ENCODE measurements around the gene SLC25A6.
"Not testable (repeated sequence)": the region's sequence is repeated elsewhere in the genome, so short reads cannot be mapped to it uniquely, and the experiment has no call there.

Gene SLC25A6

GRCh38 chrX:1351981-1352714 lies 39.8 kb downstream of the SLC25A6 start:
- DNase-seq: no peak

- DNase-seq: not testable (repeated sequence)
Observed at GRCh38 chrX:1349606-1350005, 42.3 kb downstream of the SLC25A6 start.

- no peak for DNase-seq
Observed at GRCh38 chrX:1341545-1342184, 50.2 kb downstream of the SLC25A6 start.

- no peak for DNase-seq
Observed at GRCh38 chrX:1336948-1337779, 54.7 kb downstream of the SLC25A6 start.

- DNase-seq: no peak
Observed at GRCh38 chrX:1336331-1336943, 55.5 kb downstream of the SLC25A6 start, which contains the start of gene IL3RA. Gene IL3RA, plus strand, starts transcription at chrX:1336785. Its CDS starts 4,981 bp downstream, at chrX:1341766.
